Fibroblast of skin of right biceps (primary cell): ENCODE data around the gene DEFB128.

Source experiments
- DNase-seq: peaks from one replicate; pipeline ENCODE4 v3.0.0-alpha.2; 2013

The DEFB128 gene

GRCh38 chr20:145877-146276 lies 43.6 kb downstream of the DEFB128 start:
- no peak for DNase-seq

GRCh38 chr20:142290-142689 lies 47.2 kb downstream of the DEFB128 start, which contains the start of gene DEFB126:
Gene DEFB126 (plus strand): TSS chr20:142590. CDS start chr20:142629, 39 bp downstream.
- no peak for DNase-seq
